Loucy (cell line): ENCODE results near the gene MAPKAP1.

Experiments used
- H2AFZ ChIP-seq: fragments of 200-600 bp; sonication (generic); 2 replicates; pipeline ENCODE4 v1.6.0; 2016; ENCODE audit warnings: antibody characterized with exemption, mild to moderate bottlenecking, low read length, moderate library complexity
- H3F3A ChIP-seq: fragments of 200-600 bp; 2 replicates; pipeline ENCODE4 v1.6.0; 2016; ENCODE audit warnings: antibody characterized with exemption, low read depth, mild to moderate bottlenecking
- H3K27me3 ChIP-seq: fragments of 200-600 bp; sonication (generic); 2 replicates; pipeline ENCODE4 v1.6.1; 2014; ENCODE audit warnings: low read length, mild to moderate bottlenecking; ENCODE audit not compliant: insufficient read depth, poor library complexity, severe bottlenecking
- H3K36me3 ChIP-seq: fragments of 200-600 bp; sonication (generic); 2 replicates; pipeline ENCODE4 v1.6.1; 2016; ENCODE audit warnings: low read length; ENCODE audit not compliant: insufficient read depth
- H3K4me1 ChIP-seq: fragments of 200-600 bp; sonication (generic); 2 replicates; pipeline ENCODE4 v1.5.1; 2014; ENCODE audit warnings: low read length, mild to moderate bottlenecking; ENCODE audit not compliant: insufficient read depth, poor library complexity, severe bottlenecking
- H3K4me2 ChIP-seq: fragments of 200-600 bp; sonication (generic); 2 replicates; pipeline ENCODE4 v1.6.0; 2014; ENCODE audit warnings: antibody characterized with exemption, low read length, low read depth, mild to moderate bottlenecking; ENCODE audit not compliant: poor library complexity, severe bottlenecking
- H3K4me3 ChIP-seq: fragments of 200-600 bp; sonication (generic); 2 replicates; pipeline ENCODE4 v1.5.1; 2014; ENCODE audit warnings: low read length, mild to moderate bottlenecking, mixed read lengths; ENCODE audit not compliant: poor library complexity, severe bottlenecking
- H3K79me2 ChIP-seq: fragments of 200-600 bp; sonication (generic); 2 replicates; pipeline ENCODE4 v1.6.1; 2014; ENCODE audit warnings: low read length; ENCODE audit not compliant: insufficient read depth
- H3K9ac ChIP-seq: fragments of 200-600 bp; sonication (generic); 2 replicates; pipeline ENCODE4 v1.6.0; 2014; ENCODE audit warnings: mild to moderate bottlenecking, low read depth, low read length, moderate library complexity; ENCODE audit not compliant: poor library complexity, severe bottlenecking
- H3K9me2 ChIP-seq: fragments of 200-600 bp; sonication (generic); replicated peaks from 2 replicates; pipeline ENCODE4 v1.6.1; 2016; ENCODE audit warnings: low read depth, low read length, mixed read lengths
- H3K9me3 ChIP-seq: fragments of 200-600 bp; sonication (generic); 2 replicates; pipeline ENCODE4 v1.6.1; 2014; ENCODE audit warnings: mild to moderate bottlenecking, antibody characterized with exemption, low read length, low read depth; ENCODE audit not compliant: insufficient read depth
- H4K20me1 ChIP-seq: fragments of 200-600 bp; sonication (generic); 2 replicates; pipeline ENCODE4 v1.6.0; 2014; ENCODE audit warnings: antibody characterized with exemption, low read length, mild to moderate bottlenecking; ENCODE audit not compliant: insufficient read depth, poor library complexity, severe bottlenecking
- CTCF ChIP-seq: fragments of 200-600 bp; sonication (generic); conservative IDR thresholded peaks from 2 replicates; pipeline ENCODE4 v1.5.1; 2014; ENCODE audit warnings: mild to moderate bottlenecking, antibody characterized with exemption, low read length
- EZH2phosphoT487 ChIP-seq: fragments of 200-600 bp; IDR thresholded peaks from 2 replicates; pipeline ENCODE4 v1.6.1; 2018; ENCODE audit warnings: antibody characterized with exemption, mild to moderate bottlenecking, moderate library complexity, borderline replicate concordance

MAPKAP1 gene

GRCh38 chr9:125637241-125637640 is 69.8 kb downstream of the MAPKAP1 start:
- H3K79me2 ChIP-seq, result peaks cover 19% of the 10 kb centered on the region
- TF ChIP-seq CTCF, result no peak
- TF ChIP-seq EZH2phosphoT487, result no peak

DNA sequence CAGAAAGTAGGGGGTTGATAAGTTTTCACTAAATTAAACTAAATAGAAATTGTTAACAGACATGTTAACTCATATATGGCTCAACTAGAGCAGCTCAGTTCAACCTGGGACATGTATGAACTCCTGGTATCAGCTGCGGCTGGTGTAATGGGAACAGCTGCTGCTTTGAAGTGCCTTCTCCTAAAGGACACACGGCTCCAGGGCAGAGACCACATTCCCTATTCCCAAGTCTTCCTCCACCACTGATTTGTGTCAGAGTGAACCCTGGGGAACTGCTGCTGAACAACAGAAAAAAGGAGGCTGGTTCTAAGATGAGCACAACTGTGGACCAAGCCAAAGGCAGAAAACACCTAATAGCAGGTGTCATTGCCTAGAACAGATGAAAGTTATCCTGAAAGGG is 71.1 kb downstream of the MAPKAP1 start:
- Histone ChIP-seq H3K9me3 (no peaks in the 10 kb centered on the region), H3K4me3 (no peak overlapping the region), H4K20me1 (peaks cover 3% of the 10 kb centered on the region), H3K9me2 (no peaks in the 10 kb centered on the region), H3K4me2 (no peak overlapping the region), H3K4me1 (peaks cover 16% of the 10 kb centered on the region), H3K36me3 (no peaks in the 10 kb centered on the region), H3F3A (no peaks in the 10 kb centered on the region), H3K27me3 (no peaks in the 10 kb centered on the region), H3K79me2 (peaks cover 22% of the 10 kb centered on the region), H3K9ac (no peak overlapping the region), H2AFZ (no peak overlapping the region)
- TF ChIP-seq CTCF (no peak), EZH2phosphoT487 (no peak)

More at GRCh38 chr9:125637241-125637640, 69.8 kb downstream of the MAPKAP1 start:
- Histone ChIP-seq H3K9me3 (no peaks in the 10 kb centered on the region), H3K4me1 (peaks cover 10% of the 10 kb centered on the region), H3K9me2 (no peaks in the 10 kb centered on the region), H3K27me3 (no peaks in the 10 kb centered on the region), H3F3A (no peaks in the 10 kb centered on the region), H4K20me1 (no peaks in the 10 kb centered on the region), H2AFZ (no peak overlapping the region), H3K4me3 (no peak overlapping the region), H3K4me2 (no peak overlapping the region), H3K9ac (no peak overlapping the region), H3K36me3 (no peaks in the 10 kb centered on the region)

GRCh38 chr9:125634040-125634717 is 72.8 kb downstream of the MAPKAP1 start:
- TF ChIP-seq CTCF, result no peak
- no peak for TF ChIP-seq EZH2phosphoT487
- Histone ChIP-seq H3K27me3 (no peaks in the 10 kb centered on the region), H3K4me1 (peaks cover 16% of the 10 kb centered on the region), H3K9me2 (no peaks in the 10 kb centered on the region), H4K20me1 (peaks cover 3% of the 10 kb centered on the region), H3F3A (no peaks in the 10 kb centered on the region), H3K4me2 (no peak overlapping the region), H3K9ac (no peak overlapping the region), H3K4me3 (no peak overlapping the region), H2AFZ (no peak overlapping the region), H3K9me3 (no peaks in the 10 kb centered on the region), H3K36me3 (no peaks in the 10 kb centered on the region), H3K79me2 (peaks cover 32% of the 10 kb centered on the region)
